HepG2 (cell line): ENCODE data around the gene PBX2. TPM values are rescaled to one million over a fixed set of nuclear protein-coding genes. Genes with fewer than 3 reads are reported as not detected.

ENCODE experiments used
- ATAD3A ChIP-seq: sonication (generic); formaldehyde crosslinking; IDR thresholded peaks from 2 replicates; pipeline ENCODE4 v1.4.0; 2020; ENCODE audit warnings: missing genetic modification reagents
- BRD4 ChIP-seq: sonication (generic); formaldehyde crosslinking; IDR thresholded peaks from 2 replicates; pipeline ENCODE4 v1.4.0; 2020; ENCODE audit warnings: missing genetic modification reagents
- DNMT3B ChIP-seq: conservative IDR thresholded peaks from 2 replicates; pipeline ENCODE4 v1.6.1; 2016; ENCODE audit warnings: missing biosample characterization, control low read depth
- KLF13 ChIP-seq: sonication (generic); formaldehyde crosslinking; IDR thresholded peaks from 2 replicates; pipeline ENCODE4 v1.4.0; 2020; ENCODE audit warnings: mild to moderate bottlenecking, missing genetic modification reagents
- KLF15 ChIP-seq: sonication (generic); formaldehyde crosslinking; IDR thresholded peaks from 2 replicates; pipeline ENCODE4 v1.8.1; 2023; ENCODE audit warnings: borderline replicate concordance, mild to moderate bottlenecking, inconsistent platforms, missing genetic modification reagents, mixed read lengths
- MLLT10 ChIP-seq: sonication (generic); formaldehyde crosslinking; IDR thresholded peaks from 2 replicates; pipeline ENCODE4 v1.4.0; 2020; ENCODE audit warnings: missing genetic modification reagents
- MTA3 ChIP-seq: sonication (generic); formaldehyde crosslinking; IDR thresholded peaks from 2 replicates; pipeline ENCODE4 v1.4.0; 2020; ENCODE audit warnings: missing genetic modification reagents
- POGZ ChIP-seq: sonication (generic); formaldehyde crosslinking; IDR thresholded peaks from 2 replicates; pipeline ENCODE4 v1.4.0; 2020; ENCODE audit warnings: mild to moderate bottlenecking, missing genetic modification reagents
- POLR2AphosphoS2 ChIP-seq: IDR thresholded peaks from 2 replicates; pipeline ENCODE4 v1.6.1; 2011; ENCODE audit warnings: low read depth, low read length, improper control_type of control experiment
- SETDB1 ChIP-seq: sonication (generic); formaldehyde crosslinking; IDR thresholded peaks from 2 replicates; pipeline ENCODE4 v1.5.1; 2020; ENCODE audit warnings: missing genetic modification reagents, mild to moderate bottlenecking, borderline replicate concordance
- SP1 ChIP-seq, 2 experiments: fragments of 450-650 bp in 1 of 2; sonication (generic) in 1 of 2; formaldehyde crosslinking in 1 of 2; IDR thresholded peaks; 2 replicates each; pipeline versions ENCODE4 v1.4.0 to v1.6.1; 2016 to 2020; ENCODE audit warnings: missing genetic modification reagents in 1 of 2
- ZFX ChIP-seq: sonication (generic); formaldehyde crosslinking; IDR thresholded peaks from 2 replicates; pipeline ENCODE4 v1.4.0; 2020; ENCODE audit warnings: mild to moderate bottlenecking, low read depth, missing genetic modification reagents, moderate library complexity
- ZNF224 ChIP-seq: sonication (generic); formaldehyde crosslinking; IDR thresholded peaks from 2 replicates; pipeline ENCODE4 v1.5.0; 2020; ENCODE audit warnings: mild to moderate bottlenecking, missing genetic modification reagents
- ZNF292 ChIP-seq: sonication (generic); formaldehyde crosslinking; IDR thresholded peaks from 2 replicates; pipeline ENCODE4 v1.8.1; 2022; ENCODE audit warnings: mild to moderate bottlenecking, low read depth, missing genetic modification reagents, borderline replicate concordance
- ZNF296 ChIP-seq: sonication (generic); formaldehyde crosslinking; conservative IDR thresholded peaks from 2 replicates; pipeline ENCODE4 v1.5.0; 2020; ENCODE audit warnings: mild to moderate bottlenecking, missing genetic modification reagents
- ZNF468 ChIP-seq: sonication (generic); formaldehyde crosslinking; IDR thresholded peaks from 2 replicates; pipeline ENCODE4 v1.8.0; 2022; ENCODE audit warnings: mild to moderate bottlenecking, moderate library complexity, missing genetic modification reagents
- ZNF510 ChIP-seq: sonication (generic); formaldehyde crosslinking; IDR thresholded peaks from 2 replicates; pipeline ENCODE4 v1.4.0; 2020; ENCODE audit warnings: low read depth, mild to moderate bottlenecking, missing genetic modification reagents
- ZNF530 ChIP-seq: sonication (generic); formaldehyde crosslinking; IDR thresholded peaks from 2 replicates; pipeline ENCODE4 v1.5.0; 2020; ENCODE audit warnings: low read depth, mild to moderate bottlenecking, missing genetic modification reagents
- ZNF550 ChIP-seq: sonication (generic); formaldehyde crosslinking; IDR thresholded peaks from 2 replicates; pipeline ENCODE4 v1.4.0; 2020; ENCODE audit warnings: mild to moderate bottlenecking, missing genetic modification reagents, borderline replicate concordance
- ZSCAN9 ChIP-seq: IDR thresholded peaks from 2 replicates; pipeline ENCODE4 v1.6.1; 2016; ENCODE audit warnings: borderline replicate concordance
- polyA plus RNA-seq, 8 experiments: library from polyadenylated mRNA; depleted of rRNA in 3 of 8; stranded (reverse) in 7 of 8; unstranded in 1 of 8; fragments of >200 nt; fragmentation: Illumina TruSeq in 4 of 8; extraction: Trizol in 4 of 8; gene quantifications; 2 replicates each; pipeline versions ENCODE4 v1.2.1 to v1.2.3, GENCODE V29; 2011 to 2016; ENCODE audit warnings: low read depth in 4 of 8, missing spikeins in 1 of 8, mixed read lengths in 1 of 8; ENCODE audit not compliant: insufficient read depth in 1 of 8
- total RNA-seq, 5 experiments: library from RNA; depleted of rRNA; stranded (reverse); fragments of >200 nt; fragmentation: Illumina TruSeq; extraction: Trizol; gene quantifications; 2 replicates each; pipeline ENCODE4 v1.2.3, GENCODE V29; 2016; ENCODE audit warnings: low read depth in 1 of 5
- TF ChIP-seq, protein P1 (sequence below): sonication (generic); formaldehyde crosslinking; IDR thresholded peaks from 2 replicates; pipeline ENCODE4 v1.5.1; 2020; ENCODE audit warnings: missing genetic modification reagents, mild to moderate bottlenecking, borderline replicate concordance
- TF ChIP-seq, protein P2 (sequence below): sonication (generic); formaldehyde crosslinking; IDR thresholded peaks from 2 replicates; pipeline ENCODE4 v1.5.0; 2020; ENCODE audit warnings: missing genetic modification reagents
- TF ChIP-seq, protein P3 (sequence below): sonication (generic); formaldehyde crosslinking; IDR thresholded peaks from 2 replicates; pipeline ENCODE4 v1.8.1; 2023; ENCODE audit warnings: mild to moderate bottlenecking, missing genetic modification reagents, borderline replicate concordance
- TF ChIP-seq, protein P4 (sequence below): sonication (generic); formaldehyde crosslinking; IDR thresholded peaks from 2 replicates; pipeline ENCODE4 v1.5.1; 2020; ENCODE audit warnings: missing genetic modification reagents, mild to moderate bottlenecking, borderline replicate concordance

The PBX2 gene
- total and polyA plus RNA-seq, 2 of the 13 experiments (the other 11 are each of a cell fraction or from before 2014, with no cell fraction given): 42.3 to 77.8 TPM

DNA sequence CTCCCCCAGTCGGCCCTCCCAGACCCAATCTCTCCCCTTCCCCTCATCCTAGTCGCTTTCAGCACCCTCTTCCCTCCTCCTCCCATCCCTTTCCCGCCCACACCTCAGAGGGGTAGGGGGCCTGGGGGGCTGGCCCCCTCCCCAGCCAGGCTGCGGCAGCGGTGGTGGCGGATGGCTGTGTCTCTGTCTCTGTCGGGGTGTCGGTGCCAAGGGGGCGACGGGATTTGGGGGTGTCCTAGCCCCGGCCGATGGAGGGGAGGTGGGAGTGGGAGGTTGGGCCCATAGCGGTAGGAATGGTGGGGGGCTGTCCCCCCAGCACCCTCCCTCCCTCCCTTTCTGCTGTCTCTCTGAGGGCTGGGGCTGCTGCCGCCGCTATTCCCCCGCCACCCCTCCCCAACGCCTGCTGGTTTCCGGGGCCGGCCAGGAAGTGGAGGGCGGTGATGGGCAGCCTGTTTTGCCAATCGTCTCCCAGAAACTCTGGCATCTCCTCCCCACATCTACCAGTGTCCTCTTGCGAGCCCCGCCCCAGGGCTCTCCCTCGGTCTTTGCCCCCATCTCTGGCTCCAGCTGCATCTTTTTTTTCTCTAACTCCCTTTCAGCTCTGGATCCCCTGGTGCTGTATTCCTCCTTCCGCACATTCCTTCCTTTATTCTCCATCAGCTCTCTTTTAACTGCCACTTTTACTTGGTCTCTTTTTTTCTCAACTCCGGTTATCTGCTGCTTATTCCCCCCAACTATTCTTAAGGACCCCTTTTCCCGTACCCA lies 14.1 kb downstream of the PBX2 start, which contains the start of gene AGPAT1 (continued):
- TF ChIP-seq, protein P1, sequence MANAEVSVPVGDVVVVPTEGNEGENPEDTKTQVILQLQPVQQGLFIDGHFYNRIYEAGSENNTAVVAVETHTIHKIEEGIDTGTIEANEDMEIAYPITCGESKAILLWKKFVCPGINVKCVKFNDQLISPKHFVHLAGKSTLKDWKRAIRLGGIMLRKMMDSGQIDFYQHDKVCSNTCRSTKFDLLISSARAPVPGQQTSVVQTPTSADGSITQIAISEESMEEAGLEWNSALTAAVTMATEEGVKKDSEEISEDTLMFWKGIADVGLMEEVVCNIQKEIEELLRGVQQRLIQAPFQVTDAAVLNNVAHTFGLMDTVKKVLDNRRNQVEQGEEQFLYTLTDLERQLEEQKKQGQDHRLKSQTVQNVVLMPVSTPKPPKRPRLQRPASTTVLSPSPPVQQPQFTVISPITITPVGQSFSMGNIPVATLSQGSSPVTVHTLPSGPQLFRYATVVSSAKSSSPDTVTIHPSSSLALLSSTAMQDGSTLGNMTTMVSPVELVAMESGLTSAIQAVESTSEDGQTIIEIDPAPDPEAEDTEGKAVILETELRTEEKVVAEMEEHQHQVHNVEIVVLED: no peak
- TF ChIP-seq ATAD3A (CRISPR knock-in tag) (no peak), KLF13 (no peak), ZNF550 (CRISPR knock-in tag) (no peak), POLR2AphosphoS2 (no peak), ZSCAN9 (no peak), ZNF224 (CRISPR knock-in tag) (no peak), ZFX (CRISPR knock-in tag) (peak; percentile 61; the same call in 1 of the 2 replicates), DNMT3B (CRISPR knock-in tag) (no peak), SP1 (IDR thresholded peaks at IDR 0.05) (no peak), SP1 (CRISPR knock-in tag; IDR thresholded peaks at IDR 0.05) (peak; percentile 42; the same call in 1 of the 2 replicates), SETDB1 (CRISPR knock-in tag) (no peak), ZNF292 (0 out of 2 replicates have a peak, but pooled peaks have one; percentile 12), MLLT10 (no peak), ZNF296 (CRISPR knock-in tag) (0 out of 2 replicates have a peak, but pooled peaks have one; percentile 66), BRD4 (CRISPR knock-in tag) (0 out of 2 replicates have a peak, but pooled peaks have one; percentile 31), KLF15 (CRISPR knock-in tag) (no peak), MTA3 (no peak), ZNF530 (CRISPR knock-in tag) (no peak), POGZ (CRISPR knock-in tag) (peak; percentile 58; the same call in 1 of the 2 replicates), ZNF468 (CRISPR knock-in tag) (no peak), ZNF510 (CRISPR knock-in tag) (peak; percentile 77; the same call in 1 of the 2 replicates)
- TF ChIP-seq, protein P2, sequence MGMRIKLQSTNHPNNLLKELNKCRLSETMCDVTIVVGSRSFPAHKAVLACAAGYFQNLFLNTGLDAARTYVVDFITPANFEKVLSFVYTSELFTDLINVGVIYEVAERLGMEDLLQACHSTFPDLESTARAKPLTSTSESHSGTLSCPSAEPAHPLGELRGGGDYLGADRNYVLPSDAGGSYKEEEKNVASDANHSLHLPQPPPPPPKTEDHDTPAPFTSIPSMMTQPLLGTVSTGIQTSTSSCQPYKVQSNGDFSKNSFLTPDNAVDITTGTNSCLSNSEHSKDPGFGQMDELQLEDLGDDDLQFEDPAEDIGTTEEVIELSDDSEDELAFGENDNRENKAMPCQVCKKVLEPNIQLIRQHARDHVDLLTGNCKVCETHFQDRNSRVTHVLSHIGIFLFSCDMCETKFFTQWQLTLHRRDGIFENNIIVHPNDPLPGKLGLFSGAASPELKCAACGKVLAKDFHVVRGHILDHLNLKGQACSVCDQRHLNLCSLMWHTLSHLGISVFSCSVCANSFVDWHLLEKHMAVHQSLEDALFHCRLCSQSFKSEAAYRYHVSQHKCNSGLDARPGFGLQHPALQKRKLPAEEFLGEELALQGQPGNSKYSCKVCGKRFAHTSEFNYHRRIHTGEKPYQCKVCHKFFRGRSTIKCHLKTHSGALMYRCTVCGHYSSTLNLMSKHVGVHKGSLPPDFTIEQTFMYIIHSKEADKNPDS: no peak
- TF ChIP-seq, protein P3, sequence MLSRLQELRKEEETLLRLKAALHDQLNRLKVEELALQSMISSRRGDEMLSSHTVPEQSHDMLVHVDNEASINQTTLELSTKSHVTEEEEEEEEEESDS (CRISPR knock-in tag): no peak
- TF ChIP-seq, protein P4, sequence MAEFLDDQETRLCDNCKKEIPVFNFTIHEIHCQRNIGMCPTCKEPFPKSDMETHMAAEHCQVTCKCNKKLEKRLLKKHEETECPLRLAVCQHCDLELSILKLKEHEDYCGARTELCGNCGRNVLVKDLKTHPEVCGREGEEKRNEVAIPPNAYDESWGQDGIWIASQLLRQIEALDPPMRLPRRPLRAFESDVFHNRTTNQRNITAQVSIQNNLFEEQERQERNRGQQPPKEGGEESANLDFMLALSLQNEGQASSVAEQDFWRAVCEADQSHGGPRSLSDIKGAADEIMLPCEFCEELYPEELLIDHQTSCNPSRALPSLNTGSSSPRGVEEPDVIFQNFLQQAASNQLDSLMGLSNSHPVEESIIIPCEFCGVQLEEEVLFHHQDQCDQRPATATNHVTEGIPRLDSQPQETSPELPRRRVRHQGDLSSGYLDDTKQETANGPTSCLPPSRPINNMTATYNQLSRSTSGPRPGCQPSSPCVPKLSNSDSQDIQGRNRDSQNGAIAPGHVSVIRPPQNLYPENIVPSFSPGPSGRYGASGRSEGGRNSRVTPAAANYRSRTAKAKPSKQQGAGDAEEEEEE: no peak
